SK-N-SH (cell line): ENCODE data around the gene SERTAD4. TPM values are rescaled to one million over a fixed set of nuclear protein-coding genes. Genes with fewer than 3 reads are reported as not detected.

Source experiments
- CTCF ChIA-PET: fragments of 300-600, 350-600 bp; formaldehyde crosslinking; extraction: SDS; loops from one replicate; lab custom pipeline; 2021; lab: Yijun Ruan, JAX
- POLR2A ChIA-PET: fragments of 350-600 bp; sonication (Branson Sonifier 250); formaldehyde crosslinking; extraction: SDS; loops from one replicate; lab custom pipeline; 2020; ENCODE audit warnings: antibody characterized with exemption, inconsistent platforms; lab: Yijun Ruan, JAX
- DNase-seq: peaks from one replicate; pipeline ENCODE4 v3.0.0; 2012
- H2AFZ ChIP-seq: fragments of 200-600 bp; sonication (generic); 2 replicates; pipeline ENCODE4 v1.8.1; 2016; ENCODE audit warnings: antibody characterized with exemption, mild to moderate bottlenecking, low read depth
- H3F3A ChIP-seq: fragments of 200-600 bp; sonication (generic); replicated peaks from 2 replicates; pipeline ENCODE3; 2016; ENCODE audit warnings: antibody characterized with exemption, mild to moderate bottlenecking; ENCODE audit not compliant: insufficient read depth
- H3K27ac ChIP-seq, 2 experiments: fragments of 200-500 bp in 1 of 2; fragments of 200-600 bp in 1 of 2; sonication (Bioruptor generic) in 1 of 2; sonication (generic), shearing (Covaris generic) in 1 of 2; 2 replicates each; pipeline versions ENCODE4 v1.5.1 to v1.6.1; 2014 to 2016; ENCODE audit warnings: low read depth in 2 of 2, inconsistent platforms in 1 of 2, low read length in 1 of 2, mild to moderate bottlenecking in 1 of 2, mixed read lengths in 1 of 2
- H3K27me3 ChIP-seq: fragments of 200-600 bp; sonication (generic), shearing (Covaris generic); 2 replicates; pipeline ENCODE4 v1.6.1; 2016; ENCODE audit warnings: mixed run types; ENCODE audit not compliant: insufficient read depth
- H3K36me3 ChIP-seq, 2 experiments: fragments of 200-500 bp in 1 of 2; fragments of 200-600 bp in 1 of 2; sonication (Bioruptor generic) in 1 of 2; sonication (generic) in 1 of 2; replicated peaks in 1 of 2; 2 replicates each; pipeline versions ENCODE3 to v1.5.1; 2014 to 2016; ENCODE audit warnings: low read length in 1 of 2, mild to moderate bottlenecking in 1 of 2; ENCODE audit not compliant: insufficient read depth in 2 of 2, control insufficient read depth in 1 of 2
- H3K4me1 ChIP-seq, 2 experiments: fragments of 200-500 bp in 1 of 2; fragments of 200-600 bp in 1 of 2; sonication (Bioruptor generic) in 1 of 2; sonication (generic), shearing (Covaris generic) in 1 of 2; 2 replicates each; pipeline versions ENCODE4 v1.5.1 to v1.6.1; 2014 to 2016; ENCODE audit warnings: low read depth in 1 of 2, low read length in 1 of 2, mixed run types in 1 of 2; ENCODE audit not compliant: insufficient read depth in 2 of 2, control insufficient read depth in 1 of 2
- H3K4me2 ChIP-seq: fragments of 200-600 bp; sonication (generic), shearing (Covaris generic); 2 replicates; pipeline ENCODE4 v1.6.1; 2017; ENCODE audit warnings: mixed run types
- H3K4me3 ChIP-seq, 2 experiments: fragments of 200-500 bp in 1 of 2; fragments of 200-600 bp in 1 of 2; sonication (Bioruptor generic) in 1 of 2; sonication (generic), shearing (Covaris generic) in 1 of 2; 2 replicates each; pipeline versions ENCODE4 v1.5.1 to v1.8.1; 2014 to 2016; ENCODE audit warnings: low read depth in 2 of 2, inconsistent platforms in 1 of 2, low read length in 1 of 2, mild to moderate bottlenecking in 1 of 2, mixed read lengths in 1 of 2, moderate library complexity in 1 of 2
- H3K79me2 ChIP-seq: fragments of 200-600 bp; sonication (generic); 2 replicates; pipeline ENCODE4 v1.8.1; 2017; ENCODE audit warnings: mild to moderate bottlenecking; ENCODE audit not compliant: insufficient read depth
- H3K9ac ChIP-seq: fragments of 200-600 bp; sonication (generic); 2 replicates; pipeline ENCODE4 v1.6.1; 2017; ENCODE audit warnings: mixed run types
- H3K9me2 ChIP-seq: fragments of 200-600 bp; sonication (generic); 2 replicates; pipeline ENCODE4 v1.6.1; 2017; ENCODE audit warnings: mixed run types
- H3K9me3 ChIP-seq: fragments of 200-600 bp; sonication (generic); 2 replicates; pipeline ENCODE4 v1.6.1; 2017; ENCODE audit warnings: mixed run types, mild to moderate bottlenecking, moderate library complexity
- H4K20me1 ChIP-seq: fragments of 200-600 bp; sonication (generic); 2 replicates; pipeline ENCODE4 v1.6.1; 2017; ENCODE audit warnings: mild to moderate bottlenecking, mixed run types; ENCODE audit not compliant: insufficient read depth
- ELF1 ChIP-seq: IDR thresholded peaks from 2 replicates; pipeline ENCODE4 v1.4.0; 2012
- EP300 ChIP-seq, 2 experiments: IDR thresholded peaks; 2 replicates each; pipeline versions ENCODE4 v1.4.0 to v1.6.1; 2012; ENCODE audit warnings: borderline replicate concordance in 1 of 2, low read depth in 1 of 2, low read length in 1 of 2
- EZH2phosphoT487 ChIP-seq: fragments of 200-600 bp; sonication (generic); IDR thresholded peaks from 2 replicates; pipeline ENCODE4 v1.6.1; 2017; ENCODE audit warnings: low read depth, mixed run types, mild to moderate bottlenecking, antibody characterized with exemption, moderate library complexity, borderline replicate concordance
- MXI1 ChIP-seq: IDR thresholded peaks from 2 replicates; pipeline ENCODE4 v1.6.1; 2012; ENCODE audit warnings: mild to moderate bottlenecking, low read depth, low read length, improper control_type of control experiment
- NRF1 ChIP-seq: IDR thresholded peaks from 2 replicates; pipeline ENCODE4 v1.6.1; 2012; ENCODE audit warnings: low read depth, mild to moderate bottlenecking, low read length
- POLR2AphosphoS5 ChIP-seq: IDR thresholded peaks from 2 replicates; pipeline ENCODE4 v1.6.1; 2012; ENCODE audit warnings: low read depth, low read length
- RAD21 ChIP-seq: IDR thresholded peaks from 2 replicates; pipeline ENCODE4 v1.6.1; 2012; ENCODE audit warnings: mild to moderate bottlenecking, low read length
- SIN3A ChIP-seq: IDR thresholded peaks from 2 replicates; pipeline ENCODE4 v1.6.1; 2012; ENCODE audit warnings: low read depth, mild to moderate bottlenecking, low read length, moderate library complexity, borderline replicate concordance
- WGBS: methylation state at CpG from one replicate; pipeline ENCODE4 v1.1.6; 2017; ENCODE audit warnings: low lambda C conversion rate; 5-methylcytosine and 5-hydroxymethylcytosine counted together
- polyA plus RNA-seq, 3 experiments: library from polyadenylated mRNA; depleted of rRNA; stranded (reverse); fragments of >200 nt; gene quantifications; 2 replicates each; pipeline ENCODE4 v1.2.3, GENCODE V29; 2012
- TF ChIP-seq, protein P1 (sequence below): fragments of 200-600 bp; sonication (generic); IDR thresholded peaks from 2 replicates; pipeline ENCODE4 v1.6.1; 2017; ENCODE audit warnings: antibody characterized with exemption, mild to moderate bottlenecking, moderate library complexity
- TF ChIP-seq, protein P2 (sequence below): IDR thresholded peaks from 2 replicates; pipeline ENCODE4; 2012

The SERTAD4 gene
- 2.6 and 2.9 TPM in 2 replicates for polyA plus RNA-seq (2012; rRNA removed)
- polyA plus RNA-seq (2012; cell fraction: cytosol; rRNA removed), result 2.8 and 3.5 TPM in 2 replicates
- 1.8 and 3.0 TPM in 2 replicates for polyA plus RNA-seq (2012; cell fraction: nucleus; rRNA removed)

DNA sequence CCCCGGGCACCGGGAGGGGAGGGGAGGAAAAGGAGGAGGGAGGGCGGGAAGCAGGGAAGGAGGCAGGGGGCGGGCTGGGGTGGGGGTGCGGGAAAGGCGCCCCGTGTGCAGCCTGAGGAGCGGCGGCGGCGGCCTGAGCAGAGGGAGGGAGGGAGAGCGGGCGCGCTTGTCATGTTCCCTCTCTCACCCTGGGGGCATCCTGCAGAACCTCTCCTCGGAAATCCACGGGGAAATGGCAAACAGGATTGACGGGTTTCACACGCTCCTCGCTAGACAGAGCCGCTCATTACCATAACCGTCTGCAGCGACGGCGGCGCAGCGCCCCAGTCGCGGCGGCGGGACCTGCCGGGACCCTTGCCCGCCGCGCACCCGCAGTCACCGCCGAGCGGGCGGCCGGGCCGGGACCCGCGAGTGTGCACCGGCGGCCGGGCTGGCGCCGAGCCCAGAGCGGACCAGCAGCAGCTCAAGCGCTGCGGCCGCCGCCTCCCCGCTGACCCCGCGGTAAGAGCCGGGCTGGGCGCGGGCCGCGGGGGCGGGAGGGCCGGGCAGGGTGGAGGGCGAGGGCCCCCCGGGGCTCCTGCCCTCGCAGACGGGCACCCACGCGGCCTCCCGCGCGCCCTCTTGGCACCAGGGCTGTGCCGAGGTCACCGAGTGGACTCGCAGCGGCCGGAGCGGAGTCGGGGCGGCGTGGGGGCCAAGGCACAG lies at the start of gene SERTAD4:
TSS of gene SERTAD4 (plus strand) at position 286 of the 705 bp plus-strand sequence. CDS start 5,165 bp downstream, outside the sequence.
- H3K4me2 ChIP-seq, result peak within 1 kb of the TSS; percentile 93
- peak within 1 kb of the TSS; percentile 78 to 84 for H3K4me3 ChIP-seq
- TF ChIP-seq SIN3A, result 0 out of 2 replicates have a peak, but pooled peaks have one; percentile 11
- TF ChIP-seq NRF1, result no peak
- no peaks in the 10 kb centered on the region for H4K20me1 ChIP-seq
- no peaks in the 10 kb centered on the region for H3K9me3 ChIP-seq
- H3K36me3 ChIP-seq, result peaks cover 3 to 8% of the 10 kb centered on the region in 2 experiments
- H3K27ac ChIP-seq, result peak within 1 kb of the TSS; percentile 35 to 97
- H3K79me2 ChIP-seq, result no peaks in the 10 kb centered on the region
- peak within 1 kb of the TSS; percentile 65 for H3K9ac ChIP-seq
- no peaks in the 10 kb centered on the region for H3K27me3 ChIP-seq
- WGBS, result 1% methylated on average over 13 of the region's 81 CpGs
- CTCF ChIA-PET, result interaction anchor here (0.7 to 2.1 kb wide), 9 partner anchors 16 to 89 kb away, joined by 3 to 13 read pairs (median 5); no protein-coding TSS in a partner anchor
- H3F3A ChIP-seq, result peaks cover 24% of the 10 kb centered on the region
- POLR2A ChIA-PET, result interaction anchor here (1.0 to 3.0 kb wide), 5 partner anchors 18 to 78 kb away, joined by 3 to 29 read pairs (median 12); no protein-coding TSS in a partner anchor
- H3K9me2 ChIP-seq, result no peaks in the 10 kb centered on the region
- peaks cover 25 to 30% of the 10 kb centered on the region in 2 experiments for H3K4me1 ChIP-seq
- DNase-seq, result peak; percentile 88
- peak within 1 kb of the TSS; percentile 56; the same call in 1 of the 2 replicates for H2AFZ ChIP-seq

DNA sequence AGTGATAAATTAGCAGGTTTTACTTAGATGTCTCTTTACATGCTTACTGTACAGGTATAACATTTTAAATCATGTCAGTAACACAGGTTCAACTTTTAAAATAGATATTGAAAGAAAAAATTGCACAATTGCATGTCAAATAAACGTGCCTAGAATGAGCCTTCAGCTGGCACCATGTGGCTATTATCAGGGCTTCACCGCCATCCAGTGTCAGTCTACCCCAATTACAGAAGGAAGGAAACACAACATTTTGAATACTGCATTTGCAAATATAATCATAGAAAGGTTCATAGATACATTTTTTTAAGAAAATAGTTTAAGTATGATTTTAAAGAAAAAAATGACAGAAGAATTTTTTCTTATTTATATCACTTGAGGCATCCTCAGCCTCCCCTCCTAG lies 47.5 kb upstream of the SERTAD4 start:
- TF ChIP-seq, protein P1, sequence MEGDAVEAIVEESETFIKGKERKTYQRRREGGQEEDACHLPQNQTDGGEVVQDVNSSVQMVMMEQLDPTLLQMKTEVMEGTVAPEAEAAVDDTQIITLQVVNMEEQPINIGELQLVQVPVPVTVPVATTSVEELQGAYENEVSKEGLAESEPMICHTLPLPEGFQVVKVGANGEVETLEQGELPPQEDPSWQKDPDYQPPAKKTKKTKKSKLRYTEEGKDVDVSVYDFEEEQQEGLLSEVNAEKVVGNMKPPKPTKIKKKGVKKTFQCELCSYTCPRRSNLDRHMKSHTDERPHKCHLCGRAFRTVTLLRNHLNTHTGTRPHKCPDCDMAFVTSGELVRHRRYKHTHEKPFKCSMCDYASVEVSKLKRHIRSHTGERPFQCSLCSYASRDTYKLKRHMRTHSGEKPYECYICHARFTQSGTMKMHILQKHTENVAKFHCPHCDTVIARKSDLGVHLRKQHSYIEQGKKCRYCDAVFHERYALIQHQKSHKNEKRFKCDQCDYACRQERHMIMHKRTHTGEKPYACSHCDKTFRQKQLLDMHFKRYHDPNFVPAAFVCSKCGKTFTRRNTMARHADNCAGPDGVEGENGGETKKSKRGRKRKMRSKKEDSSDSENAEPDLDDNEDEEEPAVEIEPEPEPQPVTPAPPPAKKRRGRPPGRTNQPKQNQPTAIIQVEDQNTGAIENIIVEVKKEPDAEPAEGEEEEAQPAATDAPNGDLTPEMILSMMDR, result no peak
- TF ChIP-seq EP300 (IDR thresholded peaks at IDR 0.05; ENCODE audit: borderline replicate concordance in 1 of 2, low read depth in 1 of 2, low read length in 1 of 2) (no peak), POLR2AphosphoS5 (no peak), EZH2phosphoT487 (no peak), MXI1 (no peak), RAD21 (0 out of 2 replicates have a peak, but pooled peaks have one; percentile 18), ELF1 (no peak)
- TF ChIP-seq, protein P2, sequence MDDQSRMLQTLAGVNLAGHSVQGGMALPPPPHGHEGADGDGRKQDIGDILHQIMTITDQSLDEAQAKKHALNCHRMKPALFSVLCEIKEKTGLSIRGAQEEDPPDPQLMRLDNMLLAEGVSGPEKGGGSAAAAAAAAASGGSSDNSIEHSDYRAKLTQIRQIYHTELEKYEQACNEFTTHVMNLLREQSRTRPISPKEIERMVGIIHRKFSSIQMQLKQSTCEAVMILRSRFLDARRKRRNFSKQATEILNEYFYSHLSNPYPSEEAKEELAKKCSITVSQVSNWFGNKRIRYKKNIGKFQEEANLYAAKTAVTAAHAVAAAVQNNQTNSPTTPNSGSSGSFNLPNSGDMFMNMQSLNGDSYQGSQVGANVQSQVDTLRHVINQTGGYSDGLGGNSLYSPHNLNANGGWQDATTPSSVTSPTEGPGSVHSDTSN, result no peak
- POLR2A ChIA-PET, result no interaction called here
- CTCF ChIA-PET, result interaction anchor here (1.3 kb wide), 1 partner anchor 126 kb away, joined by 4 read pairs; no protein-coding TSS in a partner anchor

More for the DNA sequence above, 47.5 kb upstream of the SERTAD4 start:
- peaks cover 0 to 12% of the 10 kb centered on the region in 2 experiments; a peak in 1 of 4 replicates for H3K4me1 ChIP-seq
- no peaks in the 10 kb centered on the region for H3K9me3 ChIP-seq
- no peak overlapping the region for H3K9ac ChIP-seq
- H3K36me3 ChIP-seq, result no peaks in the 10 kb centered on the region
- no peak overlapping the region for H3K4me2 ChIP-seq
- DNase-seq, result no peak
- H3K4me3 ChIP-seq, result no peak overlapping the region
- H4K20me1 ChIP-seq, result no peaks in the 10 kb centered on the region
- H3K79me2 ChIP-seq, result no peaks in the 10 kb centered on the region
- H3K9me2 ChIP-seq, result no peaks in the 10 kb centered on the region
- no peaks in the 10 kb centered on the region for H3K27me3 ChIP-seq
- H3F3A ChIP-seq, result no peaks in the 10 kb centered on the region
- no peak overlapping the region for H2AFZ ChIP-seq
- H3K27ac ChIP-seq, result no peak overlapping the region
- 57% methylated on average over 2 of the region's 2 CpGs for WGBS
